NCI-H2081 treated with DMSO at 0.1 percent for 48 hours (cell line): ENCODE results near the gene KMT5C.
"Not testable (repeated sequence)": the region's sequence is repeated elsewhere in the genome, so short reads cannot be mapped to it uniquely, and the experiment has no call there.

Source experiments
- DNase-seq: peaks from one replicate; lab custom pipeline; 2025; lab: John Stamatoyannopoulos, UW

Gene KMT5C

GRCh38 chr19:55316646-55317045 lies 23.0 kb upstream of the KMT5C start:
- no peak for DNase-seq

- no peak for DNase-seq
Observed at GRCh38 chr19:55319785-55320184, 19.9 kb upstream of the KMT5C start.

- no peak for DNase-seq
Observed at GRCh38 chr19:55320844-55321419, 18.7 kb upstream of the KMT5C start.

GRCh38 chr19:55321466-55322137 lies 18.1 kb upstream of the KMT5C start:
- no peak for DNase-seq

- no peak for DNase-seq
Observed at GRCh38 chr19:55322204-55322885, 17.3 kb upstream of the KMT5C start.

- no peak for DNase-seq
Observed at GRCh38 chr19:55324662-55325061, 15.0 kb upstream of the KMT5C start.

- no peak for DNase-seq
Observed at GRCh38 chr19:55325172-55325571, 14.5 kb upstream of the KMT5C start, which contains the start of gene TMEM150B. TMEM150B (minus strand) TSS chr19:55325341; CDS start chr19:55321036, 4,305 bp downstream.

- DNase-seq: not testable (repeated sequence)
Observed at GRCh38 chr19:55328774-55329318, 10.8 kb upstream of the KMT5C start.

GRCh38 chr19:55329791-55330190 lies 9.9 kb upstream of the KMT5C start:
- DNase-seq: not testable (repeated sequence)

GRCh38 chr19:55333870-55334269 lies 5.8 kb upstream of the KMT5C start:
- no peak for DNase-seq

GRCh38 chr19:55336101-55336500 lies 3.6 kb upstream of the KMT5C start:
- no peak for DNase-seq

GRCh38 chr19:55339889-55340783 lies 460 bp downstream of the KMT5C start:
- no peak for DNase-seq

- DNase-seq: no peak
Observed at GRCh38 chr19:55340784-55341147, 1.1 kb downstream of the KMT5C start.

GRCh38 chr19:55341171-55341588 lies 1.5 kb downstream of the KMT5C start:
- DNase-seq: peak; percentile 19

- no peak for DNase-seq
Observed at GRCh38 chr19:55341595-55342531, 2.2 kb downstream of the KMT5C start.

- DNase-seq: no peak
Observed at GRCh38 chr19:55344444-55344843, 4.8 kb downstream of the KMT5C start.

- DNase-seq: no peak
Observed at GRCh38 chr19:55345101-55345817, 5.6 kb downstream of the KMT5C start.

GRCh38 chr19:55345818-55346724 lies 6.4 kb downstream of the KMT5C start:
- DNase-seq: no peak
